Measurements from ENCODE around the gene JAZF1.

The JAZF1 gene

GRCh38 chr7:28187012-28187411, 6.4 kb upstream of the JAZF1 start:
- H3K27me3 ChIP-seq (ENCODE audit: control insufficient read depth in 3 of 3, insufficient read depth in 3 of 3, low read depth in 1 of 3, low read length in 3 of 3): peaks cover 0 to 57% (median 4%) of the 10 kb centered on the region in 3 experiments
- no peak overlapping the region for H3K9ac ChIP-seq (ENCODE audit: low read depth, low read length, poor library complexity)
- no peak overlapping the region for H2BK15ac ChIP-seq (ENCODE audit: low read length)
- H2BK5ac ChIP-seq (ENCODE audit: low read length): no peak overlapping the region
- no peak overlapping the region for H3K23ac ChIP-seq (ENCODE audit: low read depth, low read length, poor library complexity)
- no peaks in the 10 kb centered on the region for H3K79me1 ChIP-seq (ENCODE audit: low read depth, low read length)
- H3K4ac ChIP-seq (ENCODE audit: low read length): no peak overlapping the region
- no peak overlapping the region for H3K4me3 ChIP-seq (ENCODE audit: low read length in 2 of 2)
- DNase-seq (ENCODE audit: low spot score): no peak
- no peaks in the 10 kb centered on the region for H3K9me3 ChIP-seq (replicated peaks in 1 of 2; ENCODE audit: control insufficient read depth in 2 of 2, insufficient read depth in 1 of 2, low read depth in 1 of 2, low read length in 2 of 2)
- H3K18ac ChIP-seq (ENCODE audit: low read length): no peak overlapping the region
- no peak overlapping the region for H3K14ac ChIP-seq (ENCODE audit: low read length)
- H3K4me2 ChIP-seq (ENCODE audit: insufficient read depth, low read length, poor library complexity, severe bottlenecking): no peak overlapping the region
- H2AFZ ChIP-seq (ENCODE audit: low read length): no peak overlapping the region
- no peaks in the 10 kb centered on the region for H3K36me3 ChIP-seq (replicated peaks in 1 of 2; ENCODE audit: control insufficient read depth in 2 of 2, insufficient read depth in 2 of 2, low read length in 2 of 2)
- H3K4me1 ChIP-seq (ENCODE audit: control insufficient read depth in 2 of 2, insufficient read depth in 1 of 2, low read depth in 1 of 2, low read length in 2 of 2): no peaks in the 10 kb centered on the region
- no peak overlapping the region for H3K27ac ChIP-seq (replicated peaks; ENCODE audit: low read length)
- no peak overlapping the region for H4K8ac ChIP-seq (ENCODE audit: low read depth, low read length)
- H2BK120ac ChIP-seq (ENCODE audit: low read depth, low read length): no peak overlapping the region
- no peak overlapping the region for H4K91ac ChIP-seq (ENCODE audit: low read depth, low read length, poor library complexity)
- no peak overlapping the region for H2BK12ac ChIP-seq (ENCODE audit: low read length)
- no peak overlapping the region for H2AK5ac ChIP-seq (ENCODE audit: low read depth, low read length)
- WGBS, 2 donors (ENCODE audit: extremely low coverage in 2 of 2, insufficient read length in 2 of 2, insufficient replicate concordance in 1 of 2): no CpG with 5 or more reads among the region's 7 CpGs

DNA sequence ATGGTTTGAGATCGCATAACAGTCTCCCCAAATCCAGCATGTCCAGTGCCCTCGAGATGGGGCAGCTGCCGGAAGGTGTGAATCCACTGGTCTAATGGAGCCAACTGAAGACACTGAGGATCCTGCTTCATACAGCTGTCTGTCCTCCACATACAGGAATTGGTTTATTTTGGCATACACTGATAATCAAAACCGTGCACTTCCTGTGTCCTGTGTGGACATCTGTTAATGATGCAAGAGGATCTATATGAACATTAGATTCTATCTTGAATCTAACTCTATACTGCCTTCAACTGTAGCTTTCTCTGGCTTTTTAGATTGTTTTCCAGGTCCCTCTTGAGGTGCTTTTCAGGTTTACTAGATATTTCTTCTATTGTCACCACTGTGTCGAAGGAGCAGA, 3.0 kb upstream of the JAZF1 start:
- H3K4me1 ChIP-seq (ENCODE audit: control insufficient read depth in 2 of 2, insufficient read depth in 1 of 2, low read depth in 1 of 2, low read length in 2 of 2): peaks cover 0 to 2% of the 10 kb centered on the region in 2 donors
- no peaks in the 10 kb centered on the region for H3K9me3 ChIP-seq (replicated peaks in 1 of 2; ENCODE audit: control insufficient read depth in 2 of 2, insufficient read depth in 1 of 2, low read depth in 1 of 2, low read length in 2 of 2)
- no peak overlapping the region for H2BK12ac ChIP-seq (ENCODE audit: low read length)
- H3K23ac ChIP-seq (ENCODE audit: low read depth, low read length, poor library complexity): no peak overlapping the region
- H4K8ac ChIP-seq (ENCODE audit: low read depth, low read length): no peak overlapping the region
- no peak for DNase-seq (ENCODE audit: low spot score)
- H3K4ac ChIP-seq (ENCODE audit: low read length): no peak overlapping the region
- H3K14ac ChIP-seq (ENCODE audit: low read length): no peak overlapping the region
- H3K9ac ChIP-seq (ENCODE audit: low read depth, low read length, poor library complexity): no peak overlapping the region
- H2BK5ac ChIP-seq (ENCODE audit: low read length): no peak overlapping the region
- no peak overlapping the region for H3K4me2 ChIP-seq (ENCODE audit: insufficient read depth, low read length, poor library complexity, severe bottlenecking)
- no CpG with 5 or more reads among the region's 5 CpGs for WGBS, 2 donors (ENCODE audit: extremely low coverage in 2 of 2, insufficient read length in 2 of 2, insufficient replicate concordance in 1 of 2)
- no peak overlapping the region for H2BK15ac ChIP-seq (ENCODE audit: low read length)
- no peak overlapping the region for H2BK120ac ChIP-seq (ENCODE audit: low read depth, low read length)
- H3K27me3 ChIP-seq (ENCODE audit: control insufficient read depth in 3 of 3, insufficient read depth in 3 of 3, low read depth in 1 of 3, low read length in 3 of 3): peaks cover 4 to 66% (median 12%) of the 10 kb centered on the region in 3 experiments
- no peak overlapping the region for H3K27ac ChIP-seq (replicated peaks; ENCODE audit: low read length)
- H4K91ac ChIP-seq (ENCODE audit: low read depth, low read length, poor library complexity): no peak overlapping the region
- H3K4me3 ChIP-seq (ENCODE audit: low read length in 2 of 2): no peak overlapping the region
- no peak overlapping the region for H3K18ac ChIP-seq (ENCODE audit: low read length)
- no peak overlapping the region for H2AFZ ChIP-seq (ENCODE audit: low read length)
- no peaks in the 10 kb centered on the region for H3K36me3 ChIP-seq (replicated peaks in 1 of 2; ENCODE audit: control insufficient read depth in 2 of 2, insufficient read depth in 2 of 2, low read length in 2 of 2)
- no peak overlapping the region for H2AK5ac ChIP-seq (ENCODE audit: low read depth, low read length)
- H3K79me1 ChIP-seq (ENCODE audit: low read depth, low read length): no peaks in the 10 kb centered on the region

DNA sequence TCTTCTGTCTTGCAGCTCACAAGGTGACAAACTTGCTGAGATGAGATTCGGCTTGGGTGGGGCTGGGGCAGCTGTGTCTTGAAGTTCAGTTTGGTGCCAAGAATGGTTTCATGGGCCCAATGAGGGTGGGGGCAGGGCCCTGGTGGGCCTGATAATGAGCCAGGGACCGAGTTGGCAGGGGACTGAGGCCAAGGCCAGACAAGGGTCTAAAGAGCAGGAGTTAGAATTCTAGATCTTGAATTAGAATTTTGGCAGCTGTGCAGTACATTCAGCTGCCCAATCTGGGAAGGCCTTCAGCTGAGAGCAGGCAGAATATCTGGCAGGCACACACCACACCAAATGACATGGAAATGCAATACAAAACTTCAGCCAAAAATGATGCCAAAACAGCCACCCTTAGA, 1.5 kb upstream of the JAZF1 start:
- no peak for DNase-seq (ENCODE audit: low spot score)
- no peak overlapping the region for H3K18ac ChIP-seq (ENCODE audit: low read length)
- WGBS, 2 donors (ENCODE audit: extremely low coverage in 2 of 2, insufficient read length in 2 of 2, insufficient replicate concordance in 1 of 2): no CpG with 5 or more reads among the region's 2 CpGs

DNA sequence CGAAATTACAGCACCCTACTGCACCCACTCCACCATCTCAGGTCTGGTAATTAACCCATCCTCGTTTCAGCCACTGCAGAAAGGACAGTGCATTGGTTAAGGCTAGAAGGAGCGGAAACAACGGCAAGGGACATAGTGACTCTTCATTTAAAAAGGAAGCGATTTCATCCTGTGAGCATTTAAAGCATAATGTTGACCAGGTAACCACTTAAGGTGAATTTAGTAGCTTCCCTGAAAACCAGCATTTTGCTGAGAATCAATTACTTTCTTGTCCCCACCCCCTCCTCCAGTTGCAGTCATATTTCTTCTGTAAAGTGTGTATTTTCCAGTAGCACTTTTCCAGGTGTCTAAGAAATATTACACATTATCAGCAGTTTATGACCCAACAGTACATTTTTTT, 821 bp upstream of the JAZF1 start:
- no peak overlapping the region for H4K91ac ChIP-seq (ENCODE audit: low read depth, low read length, poor library complexity)
- peaks cover 4 to 71% (median 16%) of the 10 kb centered on the region in 3 experiments for H3K27me3 ChIP-seq (ENCODE audit: control insufficient read depth in 3 of 3, insufficient read depth in 3 of 3, low read depth in 1 of 3, low read length in 3 of 3)
- H3K9ac ChIP-seq (ENCODE audit: low read depth, low read length, poor library complexity): no peak overlapping the region
- H3K79me1 ChIP-seq (ENCODE audit: low read depth, low read length): no peaks in the 10 kb centered on the region
- H2BK120ac ChIP-seq (ENCODE audit: low read depth, low read length): no peak overlapping the region
- H3K14ac ChIP-seq (ENCODE audit: low read length): no peak overlapping the region
- no peak overlapping the region for H2BK12ac ChIP-seq (ENCODE audit: low read length)
- H2AK5ac ChIP-seq (ENCODE audit: low read depth, low read length): no peak overlapping the region
- H3K27ac ChIP-seq (replicated peaks; ENCODE audit: low read length): no peak overlapping the region
- no peak overlapping the region for H2AFZ ChIP-seq (ENCODE audit: low read length)
- no peak overlapping the region for H3K4me3 ChIP-seq (ENCODE audit: low read length in 2 of 2)
- H3K9me3 ChIP-seq (replicated peaks in 1 of 2; ENCODE audit: control insufficient read depth in 2 of 2, insufficient read depth in 1 of 2, low read depth in 1 of 2, low read length in 2 of 2): no peaks in the 10 kb centered on the region
- no peaks in the 10 kb centered on the region for H3K36me3 ChIP-seq (replicated peaks in 1 of 2; ENCODE audit: control insufficient read depth in 2 of 2, insufficient read depth in 2 of 2, low read length in 2 of 2)
- no CpG with 5 or more reads among the region's 5 CpGs for WGBS, 2 donors (ENCODE audit: extremely low coverage in 2 of 2, insufficient read length in 2 of 2, insufficient replicate concordance in 1 of 2)
- H3K18ac ChIP-seq (ENCODE audit: low read length): no peak overlapping the region
- no peak overlapping the region for H3K4ac ChIP-seq (ENCODE audit: low read length)
- H2BK5ac ChIP-seq (ENCODE audit: low read length): no peak overlapping the region
- no peak overlapping the region for H3K4me2 ChIP-seq (ENCODE audit: insufficient read depth, low read length, poor library complexity, severe bottlenecking)
- DNase-seq (ENCODE audit: low spot score): no peak
- H4K8ac ChIP-seq (ENCODE audit: low read depth, low read length): no peak overlapping the region
- H3K4me1 ChIP-seq (ENCODE audit: control insufficient read depth in 2 of 2, insufficient read depth in 1 of 2, low read depth in 1 of 2, low read length in 2 of 2): peaks cover 0 to 2% of the 10 kb centered on the region in 2 donors
- H3K23ac ChIP-seq (ENCODE audit: low read depth, low read length, poor library complexity): no peak overlapping the region
- H2BK15ac ChIP-seq (ENCODE audit: low read length): no peak overlapping the region

More for the DNA sequence above, 1.5 kb upstream of the JAZF1 start:
- H4K8ac ChIP-seq (ENCODE audit: low read depth, low read length): no peak overlapping the region
- peaks cover 0 to 2% of the 10 kb centered on the region in 2 donors for H3K4me1 ChIP-seq (ENCODE audit: control insufficient read depth in 2 of 2, insufficient read depth in 1 of 2, low read depth in 1 of 2, low read length in 2 of 2)
- H3K4me2 ChIP-seq (ENCODE audit: insufficient read depth, low read length, poor library complexity, severe bottlenecking): no peak overlapping the region
- no peak overlapping the region for H2AK5ac ChIP-seq (ENCODE audit: low read depth, low read length)
- H3K79me1 ChIP-seq (ENCODE audit: low read depth, low read length): no peaks in the 10 kb centered on the region
- no peak overlapping the region for H2AFZ ChIP-seq (ENCODE audit: low read length)
- no peak overlapping the region for H3K27ac ChIP-seq (replicated peaks; ENCODE audit: low read length)
- no peak overlapping the region for H3K9ac ChIP-seq (ENCODE audit: low read depth, low read length, poor library complexity)
- H3K4ac ChIP-seq (ENCODE audit: low read length): no peak overlapping the region
- H3K4me3 ChIP-seq (ENCODE audit: low read length in 2 of 2): no peak overlapping the region
- no peak overlapping the region for H3K23ac ChIP-seq (ENCODE audit: low read depth, low read length, poor library complexity)
- H2BK12ac ChIP-seq (ENCODE audit: low read length): no peak overlapping the region
- no peaks in the 10 kb centered on the region for H3K9me3 ChIP-seq (replicated peaks in 1 of 2; ENCODE audit: control insufficient read depth in 2 of 2, insufficient read depth in 1 of 2, low read depth in 1 of 2, low read length in 2 of 2)
- no peak overlapping the region for H3K14ac ChIP-seq (ENCODE audit: low read length)
- H2BK15ac ChIP-seq (ENCODE audit: low read length): no peak overlapping the region
- H4K91ac ChIP-seq (ENCODE audit: low read depth, low read length, poor library complexity): no peak overlapping the region
- no peak overlapping the region for H2BK120ac ChIP-seq (ENCODE audit: low read depth, low read length)
- H3K27me3 ChIP-seq (ENCODE audit: control insufficient read depth in 3 of 3, insufficient read depth in 3 of 3, low read depth in 1 of 3, low read length in 3 of 3): peaks cover 4 to 66% (median 16%) of the 10 kb centered on the region in 3 experiments
- H3K36me3 ChIP-seq (replicated peaks in 1 of 2; ENCODE audit: control insufficient read depth in 2 of 2, insufficient read depth in 2 of 2, low read length in 2 of 2): no peaks in the 10 kb centered on the region
- no peak overlapping the region for H2BK5ac ChIP-seq (ENCODE audit: low read length)
